ENCODE results near the gene STAT5B. TPM values are rescaled to one million over a fixed set of nuclear protein-coding genes. Genes with fewer than 3 reads are reported as not detected.

Gene STAT5B
- polyA plus RNA-seq, 3 donors: 28.5 to 103 (median 47.9) TPM

DNA sequence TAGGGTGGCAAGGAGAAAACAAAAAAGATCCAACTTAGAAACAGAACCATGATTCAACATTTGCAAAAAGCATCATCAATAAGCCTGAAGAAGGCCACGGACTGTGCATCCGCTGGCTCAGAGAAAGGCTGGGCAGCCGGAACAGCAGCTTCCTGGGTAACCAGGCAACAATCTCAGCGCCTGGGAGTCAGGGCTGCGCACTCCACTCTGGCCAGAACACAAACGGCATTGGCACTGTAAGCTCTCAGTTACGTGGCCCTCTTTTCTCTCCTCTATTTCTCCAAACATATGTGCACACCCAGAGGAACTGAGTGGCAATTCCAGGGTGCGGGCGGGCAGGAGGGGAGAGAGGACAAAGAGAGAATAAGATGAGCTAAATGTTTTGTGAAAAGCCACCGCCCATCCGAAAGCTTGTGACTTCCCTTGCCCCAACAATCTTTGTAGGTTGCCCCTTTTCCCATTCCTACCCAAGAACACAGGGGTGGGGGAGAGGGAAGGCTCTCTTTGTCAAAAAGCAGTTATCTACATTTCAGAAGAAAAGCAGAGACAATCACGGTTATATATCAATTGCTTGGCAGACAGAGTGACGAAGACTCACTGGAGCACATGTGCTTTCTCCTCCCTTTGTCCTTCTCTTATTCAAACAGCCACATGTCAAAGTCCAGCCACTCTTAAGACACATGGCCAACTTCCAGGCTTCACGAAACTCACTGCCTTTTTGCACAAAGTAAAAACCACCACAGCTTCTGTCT lies 75.3 kb downstream of the STAT5B start:
- Histone ChIP-seq H4K20me1 (ENCODE audit: insufficient read depth, low read length) (no peaks in the 10 kb centered on the region), H3K9ac (ENCODE audit: insufficient read depth, low read length, poor library complexity, severe bottlenecking) (no peak overlapping the region), H3K4me2 (replicated peaks; ENCODE audit: extremely low read depth, low read length, poor library complexity, severe bottlenecking) (no peak overlapping the region), H3K4me1 (ENCODE audit: control insufficient read depth in 1 of 2, insufficient read depth in 2 of 2, low read length in 2 of 2) (peaks cover 19 to 23% of the 10 kb centered on the region in 2 donors), H3K4me3 (replicated peaks in 1 of 3; ENCODE audit: low read depth in 2 of 3, low read length in 3 of 3) (no peak overlapping the region), H3K27ac (ENCODE audit: low read depth in 1 of 2, low read length in 2 of 2) (peak overlapping the region in 1 of 2 donors; percentile 93), H3K27me3 (ENCODE audit: control insufficient read depth in 2 of 2, insufficient read depth in 2 of 2, low read length in 2 of 2) (no peaks in the 10 kb centered on the region), H3K9me3 (replicated peaks in 1 of 2; ENCODE audit: control insufficient read depth in 1 of 2, insufficient read depth in 1 of 2, low read length in 2 of 2) (no peaks in the 10 kb centered on the region), H3K79me2 (ENCODE audit: insufficient read depth, low read length) (no peaks in the 10 kb centered on the region), H3K36me3 (replicated peaks in 1 of 2; ENCODE audit: control insufficient read depth in 1 of 2, insufficient read depth in 2 of 2, low read length in 2 of 2) (peaks cover 46 to 63% of the 10 kb centered on the region in 2 donors), H2AFZ (ENCODE audit: insufficient read depth, low read depth, low read length, poor library complexity, severe bottlenecking) (no peak overlapping the region)
- WGBS (ENCODE audit: insufficient coverage): 87% methylated on average over 6 of the region's 14 CpGs
- H3K27me3 Mint-ChIP-seq (ENCODE audit: low read depth in 3 of 3): peaks cover 0 to 4% (median 0%) of the 10 kb centered on the region in 3 donors
- intact Hi-C loops (cut with micrococcal nuclease): no loop called here
- H3K9me3 Mint-ChIP-seq: no peaks in the 10 kb centered on the region
- peaks cover 52 to 64% of the 10 kb centered on the region in 2 donors for H3K36me3 Mint-ChIP-seq
- H3K4me1 Mint-ChIP-seq: peaks cover 17% of the 10 kb centered on the region
- H3K27ac Mint-ChIP-seq: peak overlapping the region in 4 of 7 donors; percentile 4 to 75 (median 52)
- no peak overlapping the region for H3K4me3 Mint-ChIP-seq
- TF ChIP-seq, protein P1, sequence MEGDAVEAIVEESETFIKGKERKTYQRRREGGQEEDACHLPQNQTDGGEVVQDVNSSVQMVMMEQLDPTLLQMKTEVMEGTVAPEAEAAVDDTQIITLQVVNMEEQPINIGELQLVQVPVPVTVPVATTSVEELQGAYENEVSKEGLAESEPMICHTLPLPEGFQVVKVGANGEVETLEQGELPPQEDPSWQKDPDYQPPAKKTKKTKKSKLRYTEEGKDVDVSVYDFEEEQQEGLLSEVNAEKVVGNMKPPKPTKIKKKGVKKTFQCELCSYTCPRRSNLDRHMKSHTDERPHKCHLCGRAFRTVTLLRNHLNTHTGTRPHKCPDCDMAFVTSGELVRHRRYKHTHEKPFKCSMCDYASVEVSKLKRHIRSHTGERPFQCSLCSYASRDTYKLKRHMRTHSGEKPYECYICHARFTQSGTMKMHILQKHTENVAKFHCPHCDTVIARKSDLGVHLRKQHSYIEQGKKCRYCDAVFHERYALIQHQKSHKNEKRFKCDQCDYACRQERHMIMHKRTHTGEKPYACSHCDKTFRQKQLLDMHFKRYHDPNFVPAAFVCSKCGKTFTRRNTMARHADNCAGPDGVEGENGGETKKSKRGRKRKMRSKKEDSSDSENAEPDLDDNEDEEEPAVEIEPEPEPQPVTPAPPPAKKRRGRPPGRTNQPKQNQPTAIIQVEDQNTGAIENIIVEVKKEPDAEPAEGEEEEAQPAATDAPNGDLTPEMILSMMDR (IDR thresholded peaks at IDR 0.05): no peak
- DNase-seq: no peak

DNA sequence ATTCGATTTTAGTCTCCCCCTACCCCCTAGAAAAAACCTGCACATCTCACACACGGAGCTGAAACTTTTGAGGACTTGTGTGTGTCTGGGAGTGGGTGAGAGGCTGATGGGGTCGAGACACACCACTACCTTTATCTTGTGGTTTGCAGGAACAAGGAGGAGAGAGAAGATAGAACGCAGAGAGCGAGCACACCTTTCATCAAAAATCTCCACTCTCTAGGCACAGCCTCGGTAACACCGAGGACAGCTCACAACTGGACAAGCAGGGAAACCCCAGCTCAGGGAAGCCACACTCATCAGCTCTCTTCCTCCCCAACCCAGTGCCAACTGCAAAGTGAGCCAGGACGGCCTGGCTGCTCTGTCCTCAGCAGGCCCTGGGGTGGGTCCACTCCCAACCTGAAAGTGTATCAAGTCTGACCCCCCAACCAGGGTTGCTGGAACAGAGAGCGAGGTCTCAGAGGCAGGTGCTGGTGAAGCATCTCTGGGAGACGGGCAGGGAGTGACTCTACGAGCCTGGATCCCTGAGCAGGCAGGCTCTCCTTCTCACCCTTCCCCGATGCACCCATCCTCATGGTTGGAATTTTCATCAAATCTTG lies 76.7 kb downstream of the STAT5B start:
- Histone ChIP-seq H3K4me2 (replicated peaks; ENCODE audit: extremely low read depth, low read length, poor library complexity, severe bottlenecking) (no peak overlapping the region), H3K9me3 (replicated peaks in 1 of 2; ENCODE audit: control insufficient read depth in 1 of 2, insufficient read depth in 1 of 2, low read length in 2 of 2) (no peaks in the 10 kb centered on the region), H3K4me1 (ENCODE audit: control insufficient read depth in 1 of 2, insufficient read depth in 2 of 2, low read length in 2 of 2) (peaks cover 21 to 26% of the 10 kb centered on the region in 2 donors), H3K36me3 (replicated peaks in 1 of 2; ENCODE audit: control insufficient read depth in 1 of 2, insufficient read depth in 2 of 2, low read length in 2 of 2) (peaks cover 43 to 49% of the 10 kb centered on the region in 2 donors), H3K27me3 (ENCODE audit: control insufficient read depth in 2 of 2, insufficient read depth in 2 of 2, low read length in 2 of 2) (no peaks in the 10 kb centered on the region), H2AFZ (ENCODE audit: insufficient read depth, low read depth, low read length, poor library complexity, severe bottlenecking) (peak overlapping the region; percentile 50), H4K20me1 (ENCODE audit: insufficient read depth, low read length) (no peaks in the 10 kb centered on the region), H3K9ac (ENCODE audit: insufficient read depth, low read length, poor library complexity, severe bottlenecking) (peak overlapping the region; percentile 54), H3K4me3 (replicated peaks in 1 of 3; ENCODE audit: low read depth in 2 of 3, low read length in 3 of 3) (no peak overlapping the region), H3K27ac (ENCODE audit: low read depth in 1 of 2, low read length in 2 of 2) (peak overlapping the region; percentile 90 to 93), H3K79me2 (ENCODE audit: insufficient read depth, low read length) (no peaks in the 10 kb centered on the region)
- 63% methylated on average over 3 of the region's 12 CpGs for WGBS (ENCODE audit: insufficient coverage)
- TF ChIP-seq, protein P1 (IDR thresholded peaks at IDR 0.05): no peak
- Mint-ChIP-seq H3K36me3 (peaks cover 41 to 51% of the 10 kb centered on the region in 2 donors), H3K27me3 (ENCODE audit: low read depth in 3 of 3) (peaks cover 0 to 4% (median 0%) of the 10 kb centered on the region in 3 donors), H3K27ac (peak overlapping the region; percentile 92 to 99 (median 93)), H3K4me3 (no peak overlapping the region), H3K4me1 (peaks cover 18% of the 10 kb centered on the region), H3K9me3 (no peaks in the 10 kb centered on the region)
- intact Hi-C loops (cut with micrococcal nuclease): no loop called here
- peak in 1 of 3 donors; percentile 54 for DNase-seq
